WERI-Rb-1 (cell line): Measurements from ENCODE around the gene CLIP2.
A peak's percentile ranks its signal among the peaks of the same experiment; 100 is the strongest.

Source experiments
- DNase-seq: peaks from one replicate; pipeline ENCODE4 v3.0.0-alpha.2; 2020
- H3K27ac ChIP-seq: fragments of 250-450 bp; sonication (Bioruptor Pico); 2 replicates; pipeline ENCODE4 v1.5.1; 2020; ENCODE audit warnings: mild to moderate bottlenecking, moderate library complexity
- H3K27me3 ChIP-seq: fragments of 250-450 bp; sonication (Bioruptor Pico); 2 replicates; pipeline ENCODE4 v1.5.1; 2021; ENCODE audit warnings: mild to moderate bottlenecking, low read depth, moderate library complexity; ENCODE audit not compliant: insufficient read depth, severe bottlenecking
- H3K36me3 ChIP-seq: fragments of 250-450 bp; sonication (Bioruptor Pico); 2 replicates; pipeline ENCODE4 v1.5.1; 2020; ENCODE audit warnings: mild to moderate bottlenecking, moderate library complexity
- H3K4me3 ChIP-seq: 2 replicates; pipeline ENCODE4 v1.5.1; 2011; ENCODE audit warnings: low read depth, mild to moderate bottlenecking, control low read depth, low read length
- H3K9me3 ChIP-seq: fragments of 250-450 bp; sonication (Bioruptor Pico); 2 replicates; pipeline ENCODE4 v1.5.1; 2021; ENCODE audit warnings: mild to moderate bottlenecking, moderate library complexity; ENCODE audit not compliant: severe bottlenecking
- CTCF ChIP-seq: IDR thresholded peaks from 2 replicates; pipeline ENCODE4 v1.5.1; 2011; ENCODE audit warnings: low read depth, mild to moderate bottlenecking, control low read depth, inconsistent platforms, low read length

CLIP2 gene

GRCh38 chr7:74365322-74366022, 76.3 kb downstream of the CLIP2 start:
- Histone ChIP-seq H3K9me3 (no peaks in the 10 kb centered on the region), H3K27ac (no peak overlapping the region), H3K36me3 (no peaks in the 10 kb centered on the region), H3K27me3 (no peaks in the 10 kb centered on the region), H3K4me3 (no peak overlapping the region)
- DNase-seq: peak; percentile 53
- no peak for TF ChIP-seq CTCF

GRCh38 chr7:74371381-74372341, 82.5 kb downstream of the CLIP2 start:
- Histone ChIP-seq H3K27me3 (no peaks in the 10 kb centered on the region), H3K4me3 (no peak overlapping the region), H3K9me3 (no peaks in the 10 kb centered on the region), H3K27ac (no peak overlapping the region), H3K36me3 (no peaks in the 10 kb centered on the region)
- TF ChIP-seq CTCF: no peak
- peak; percentile 30 for DNase-seq

GRCh38 chr7:74372511-74373111, 83.4 kb downstream of the CLIP2 start:
- no peaks in the 10 kb centered on the region for H3K27me3 ChIP-seq
- no peak overlapping the region for H3K27ac ChIP-seq
- H3K36me3 ChIP-seq: no peaks in the 10 kb centered on the region
- no peaks in the 10 kb centered on the region for H3K9me3 ChIP-seq
- TF ChIP-seq CTCF: no peak
- DNase-seq: no peak
- H3K4me3 ChIP-seq: no peak overlapping the region

GRCh38 chr7:74373536-74373935, 84.3 kb downstream of the CLIP2 start:
- no peak for TF ChIP-seq CTCF
- Histone ChIP-seq H3K36me3 (no peaks in the 10 kb centered on the region), H3K9me3 (no peaks in the 10 kb centered on the region), H3K27ac (no peak overlapping the region), H3K27me3 (no peaks in the 10 kb centered on the region), H3K4me3 (no peak overlapping the region)
- no peak for DNase-seq

- TF ChIP-seq CTCF: no peak
- DNase-seq: no peak
- Histone ChIP-seq H3K4me3 (no peak overlapping the region), H3K27me3 (no peaks in the 10 kb centered on the region), H3K36me3 (no peaks in the 10 kb centered on the region), H3K9me3 (no peaks in the 10 kb centered on the region), H3K27ac (no peak overlapping the region)
These were observed 86.6 kb downstream of the CLIP2 start for GRCh38 chr7:74375726-74376220.
